Neural cell (in vitro differentiated cells): Measurements from ENCODE around the gene ATP5F1D.

Experiments used
- TF ChIP-seq, protein P1 (sequence below): fragments of 450-650 bp; IDR thresholded peaks from 2 replicates; pipeline ENCODE4 v1.5.1; 2014; ENCODE audit warnings: antibody characterized with exemption, mild to moderate bottlenecking, moderate library complexity; ENCODE audit not compliant: poor library complexity, severe bottlenecking
- TF ChIP-seq, protein P2 (sequence below): IDR thresholded peaks from 2 replicates; pipeline ENCODE4 v1.6.1; 2012; ENCODE audit warnings: borderline replicate concordance

GRCh38 chr19:1274852-1275259 is 33.3 kb downstream of the ATP5F1D start:
- TF ChIP-seq, protein P1, sequence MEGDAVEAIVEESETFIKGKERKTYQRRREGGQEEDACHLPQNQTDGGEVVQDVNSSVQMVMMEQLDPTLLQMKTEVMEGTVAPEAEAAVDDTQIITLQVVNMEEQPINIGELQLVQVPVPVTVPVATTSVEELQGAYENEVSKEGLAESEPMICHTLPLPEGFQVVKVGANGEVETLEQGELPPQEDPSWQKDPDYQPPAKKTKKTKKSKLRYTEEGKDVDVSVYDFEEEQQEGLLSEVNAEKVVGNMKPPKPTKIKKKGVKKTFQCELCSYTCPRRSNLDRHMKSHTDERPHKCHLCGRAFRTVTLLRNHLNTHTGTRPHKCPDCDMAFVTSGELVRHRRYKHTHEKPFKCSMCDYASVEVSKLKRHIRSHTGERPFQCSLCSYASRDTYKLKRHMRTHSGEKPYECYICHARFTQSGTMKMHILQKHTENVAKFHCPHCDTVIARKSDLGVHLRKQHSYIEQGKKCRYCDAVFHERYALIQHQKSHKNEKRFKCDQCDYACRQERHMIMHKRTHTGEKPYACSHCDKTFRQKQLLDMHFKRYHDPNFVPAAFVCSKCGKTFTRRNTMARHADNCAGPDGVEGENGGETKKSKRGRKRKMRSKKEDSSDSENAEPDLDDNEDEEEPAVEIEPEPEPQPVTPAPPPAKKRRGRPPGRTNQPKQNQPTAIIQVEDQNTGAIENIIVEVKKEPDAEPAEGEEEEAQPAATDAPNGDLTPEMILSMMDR, result no peak
- TF ChIP-seq, protein P2, sequence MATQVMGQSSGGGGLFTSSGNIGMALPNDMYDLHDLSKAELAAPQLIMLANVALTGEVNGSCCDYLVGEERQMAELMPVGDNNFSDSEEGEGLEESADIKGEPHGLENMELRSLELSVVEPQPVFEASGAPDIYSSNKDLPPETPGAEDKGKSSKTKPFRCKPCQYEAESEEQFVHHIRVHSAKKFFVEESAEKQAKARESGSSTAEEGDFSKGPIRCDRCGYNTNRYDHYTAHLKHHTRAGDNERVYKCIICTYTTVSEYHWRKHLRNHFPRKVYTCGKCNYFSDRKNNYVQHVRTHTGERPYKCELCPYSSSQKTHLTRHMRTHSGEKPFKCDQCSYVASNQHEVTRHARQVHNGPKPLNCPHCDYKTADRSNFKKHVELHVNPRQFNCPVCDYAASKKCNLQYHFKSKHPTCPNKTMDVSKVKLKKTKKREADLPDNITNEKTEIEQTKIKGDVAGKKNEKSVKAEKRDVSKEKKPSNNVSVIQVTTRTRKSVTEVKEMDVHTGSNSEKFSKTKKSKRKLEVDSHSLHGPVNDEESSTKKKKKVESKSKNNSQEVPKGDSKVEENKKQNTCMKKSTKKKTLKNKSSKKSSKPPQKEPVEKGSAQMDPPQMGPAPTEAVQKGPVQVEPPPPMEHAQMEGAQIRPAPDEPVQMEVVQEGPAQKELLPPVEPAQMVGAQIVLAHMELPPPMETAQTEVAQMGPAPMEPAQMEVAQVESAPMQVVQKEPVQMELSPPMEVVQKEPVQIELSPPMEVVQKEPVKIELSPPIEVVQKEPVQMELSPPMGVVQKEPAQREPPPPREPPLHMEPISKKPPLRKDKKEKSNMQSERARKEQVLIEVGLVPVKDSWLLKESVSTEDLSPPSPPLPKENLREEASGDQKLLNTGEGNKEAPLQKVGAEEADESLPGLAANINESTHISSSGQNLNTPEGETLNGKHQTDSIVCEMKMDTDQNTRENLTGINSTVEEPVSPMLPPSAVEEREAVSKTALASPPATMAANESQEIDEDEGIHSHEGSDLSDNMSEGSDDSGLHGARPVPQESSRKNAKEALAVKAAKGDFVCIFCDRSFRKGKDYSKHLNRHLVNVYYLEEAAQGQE, result no peak
